PC-3 (cell line): ENCODE measurements around the gene BAIAP2L2. TPM values are rescaled to one million over a fixed set of nuclear protein-coding genes. Genes with fewer than 3 reads are reported as not detected.
"Not testable (repeated sequence)": the region's sequence is repeated elsewhere in the genome, so short reads cannot be mapped to it uniquely, and the experiment has no call there.

Experiments used
- ATAC-seq: fragments of 200-7000 bp; cut with Tn5 transposase; 2 replicates; pipeline ENCODE4 v1.9.1; 2020; ENCODE audit warnings: mild to moderate bottlenecking, moderate library complexity
- BruUV-seq: library from RNA; stranded (reverse); fragments of 400-500 nt; replicated peaks from 2 replicates; lab custom pipeline; 2021; lab: Mats Ljungman, UMichigan
- CTCF ChIA-PET: fragments of 300-600 bp; sonication (Branson Sonifier 250); formaldehyde crosslinking; loops from one replicate; lab custom pipeline; 2022; ENCODE audit warnings: antibody characterized with exemption; lab: Charles Lee
- POLR2A ChIA-PET: fragments of 300-600 bp; sonication (Branson Sonifier 250); formaldehyde crosslinking; loops from one replicate; lab custom pipeline; 2022; ENCODE audit warnings: antibody characterized with exemption; ENCODE audit not compliant: unreplicated experiment; lab: Charles Lee
- DNase-seq: peaks from one replicate; pipeline ENCODE4 v3.0.0-alpha.2; 2015
- H2AFZ ChIP-seq: fragments of 300-600 bp; sonication (generic); 2 replicates; pipeline ENCODE4 v1.6.0; 2016; ENCODE audit warnings: antibody characterized with exemption, low read length
- H3F3A ChIP-seq: fragments of 300-600 bp; sonication (generic); one replicate; pipeline ENCODE4 v1.6.0; 2017; ENCODE audit warnings: antibody characterized with exemption, low read length, control low read depth, mild to moderate bottlenecking; ENCODE audit not compliant: unreplicated experiment
- H3K27ac ChIP-seq: fragments of 300-600 bp; sonication (generic); 2 replicates; pipeline ENCODE4 v1.5.1; 2016; ENCODE audit warnings: mild to moderate bottlenecking, low read length
- H3K27me3 ChIP-seq: fragments of 300-600 bp; sonication (generic); 2 replicates; pipeline ENCODE4 v1.6.1; 2016; ENCODE audit warnings: low read length, mixed read lengths
- H3K36me3 ChIP-seq: fragments of 300-600 bp; sonication (generic); 2 replicates; pipeline ENCODE4 v1.6.1; 2016; ENCODE audit warnings: low read depth, mixed run types, low read length, mixed read lengths
- H3K4me1 ChIP-seq: fragments of 300-600 bp; sonication (generic); 2 replicates; pipeline ENCODE4 v1.5.1; 2016; ENCODE audit warnings: low read length; ENCODE audit not compliant: insufficient read depth
- H3K4me2 ChIP-seq: fragments of 300-600 bp; sonication (generic); 2 replicates; pipeline ENCODE4 v1.6.0; 2016; ENCODE audit warnings: low read length
- H3K4me3 ChIP-seq: fragments of 300-600 bp; sonication (generic); 2 replicates; pipeline ENCODE4 v1.5.1; 2016; ENCODE audit warnings: mild to moderate bottlenecking, low read length, mixed read lengths
- H3K79me2 ChIP-seq: fragments of 300-600 bp; sonication (generic); 2 replicates; pipeline ENCODE4 v1.6.1; 2017; ENCODE audit warnings: low read length, mixed read lengths
- H3K9ac ChIP-seq: fragments of 300-600 bp; sonication (generic); 2 replicates; pipeline ENCODE4 v1.6.0; 2016; ENCODE audit warnings: mild to moderate bottlenecking, low read length
- H3K9me2 ChIP-seq: fragments of 300-600 bp; sonication (generic); replicated peaks from 2 replicates; pipeline ENCODE4 v1.6.1; 2016; ENCODE audit warnings: mixed run types, low read length, mixed read lengths
- H3K9me3 ChIP-seq: fragments of 300-600 bp; sonication (generic); 2 replicates; pipeline ENCODE4 v1.6.1; 2016; ENCODE audit warnings: low read length, mixed read lengths
- H4K20me1 ChIP-seq: fragments of 300-600 bp; sonication (generic); 2 replicates; pipeline ENCODE4 v1.6.1; 2016; ENCODE audit warnings: low read length, mixed read lengths
- EZH2 ChIP-seq: fragments of 300-600 bp; sonication (generic); IDR thresholded peaks from one replicate; pipeline ENCODE4 v1.6.1; 2017; ENCODE audit warnings: antibody characterized with exemption, mild to moderate bottlenecking, low read length; ENCODE audit not compliant: unreplicated experiment
- EZH2phosphoT487 ChIP-seq: fragments of 300-600 bp; sonication (generic); IDR thresholded peaks from 2 replicates; pipeline ENCODE4 v1.6.1; 2018; ENCODE audit warnings: mild to moderate bottlenecking, antibody characterized with exemption, low read length, borderline replicate concordance
- intact Hi-C: fragments of 100-400 bp; cut with micrococcal nuclease; formaldehyde crosslinking; loops from 2 replicates; pipeline ENCODE4 v1.9.0; 2023
- total RNA-seq: library from RNA; depleted of rRNA; stranded (reverse); fragments of >200 nt; gene quantifications from 2 replicates; pipeline ENCODE4 v1.2.3, GENCODE V29; 2014
- TF ChIP-seq, protein P1 (sequence below): fragments of 300-600 bp; sonication (generic); conservative IDR thresholded peaks from 2 replicates; pipeline ENCODE4 v1.5.1; 2017; ENCODE audit warnings: antibody characterized with exemption, low read depth, mild to moderate bottlenecking, low read length

BAIAP2L2 gene
- total RNA-seq, 1 experiment from 2014 or later: 0.80 TPM

DNA sequence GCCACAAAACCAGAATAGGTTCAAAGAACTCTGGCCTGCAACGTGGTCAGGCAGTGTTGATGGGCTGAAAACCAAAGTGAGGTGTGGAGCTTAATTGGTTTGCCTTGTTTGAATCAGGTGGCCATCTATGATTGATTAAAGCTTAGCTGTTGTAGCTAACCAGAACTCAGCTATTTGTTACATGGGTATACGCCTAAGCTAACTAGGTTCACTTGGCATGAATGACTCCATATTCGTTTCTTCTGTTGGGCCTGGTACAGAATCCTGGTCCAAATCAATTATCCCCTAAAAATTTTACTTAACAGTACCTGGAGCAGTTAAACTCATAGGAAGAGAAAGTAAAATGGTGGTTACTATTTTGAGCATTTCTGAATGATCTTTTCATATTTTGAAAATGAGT is 7.7 kb upstream of the BAIAP2L2 start:
- Histone ChIP-seq H3K27me3 (no peaks in the 10 kb centered on the region), H3K4me3 (no peak overlapping the region), H3K9me2 (no peaks in the 10 kb centered on the region), H3K27ac (no peak overlapping the region), H3K4me1 (no peaks in the 10 kb centered on the region; the same call in 1 of the 2 replicates), H3K4me2 (no peak overlapping the region), H3K9ac (no peak overlapping the region), H4K20me1 (no peaks in the 10 kb centered on the region), H2AFZ (no peak overlapping the region), H3K79me2 (no peaks in the 10 kb centered on the region), H3K9me3 (no peaks in the 10 kb centered on the region), H3F3A (no peaks in the 10 kb centered on the region), H3K36me3 (no peaks in the 10 kb centered on the region)
- DNase-seq (no peak), ATAC-seq (no peak)
- ChIA-PET CTCF (no interaction called here), POLR2A (no interaction called here)
- intact Hi-C loops: loop anchor here (10.0 kb wide), 1 partner anchor 97 kb away; no protein-coding TSS in a partner anchor
- TF ChIP-seq, protein P1, sequence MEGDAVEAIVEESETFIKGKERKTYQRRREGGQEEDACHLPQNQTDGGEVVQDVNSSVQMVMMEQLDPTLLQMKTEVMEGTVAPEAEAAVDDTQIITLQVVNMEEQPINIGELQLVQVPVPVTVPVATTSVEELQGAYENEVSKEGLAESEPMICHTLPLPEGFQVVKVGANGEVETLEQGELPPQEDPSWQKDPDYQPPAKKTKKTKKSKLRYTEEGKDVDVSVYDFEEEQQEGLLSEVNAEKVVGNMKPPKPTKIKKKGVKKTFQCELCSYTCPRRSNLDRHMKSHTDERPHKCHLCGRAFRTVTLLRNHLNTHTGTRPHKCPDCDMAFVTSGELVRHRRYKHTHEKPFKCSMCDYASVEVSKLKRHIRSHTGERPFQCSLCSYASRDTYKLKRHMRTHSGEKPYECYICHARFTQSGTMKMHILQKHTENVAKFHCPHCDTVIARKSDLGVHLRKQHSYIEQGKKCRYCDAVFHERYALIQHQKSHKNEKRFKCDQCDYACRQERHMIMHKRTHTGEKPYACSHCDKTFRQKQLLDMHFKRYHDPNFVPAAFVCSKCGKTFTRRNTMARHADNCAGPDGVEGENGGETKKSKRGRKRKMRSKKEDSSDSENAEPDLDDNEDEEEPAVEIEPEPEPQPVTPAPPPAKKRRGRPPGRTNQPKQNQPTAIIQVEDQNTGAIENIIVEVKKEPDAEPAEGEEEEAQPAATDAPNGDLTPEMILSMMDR: no peak
- TF ChIP-seq EZH2 (no peak), EZH2phosphoT487 (no peak)
- BruUV-seq: no TSS peak

DNA sequence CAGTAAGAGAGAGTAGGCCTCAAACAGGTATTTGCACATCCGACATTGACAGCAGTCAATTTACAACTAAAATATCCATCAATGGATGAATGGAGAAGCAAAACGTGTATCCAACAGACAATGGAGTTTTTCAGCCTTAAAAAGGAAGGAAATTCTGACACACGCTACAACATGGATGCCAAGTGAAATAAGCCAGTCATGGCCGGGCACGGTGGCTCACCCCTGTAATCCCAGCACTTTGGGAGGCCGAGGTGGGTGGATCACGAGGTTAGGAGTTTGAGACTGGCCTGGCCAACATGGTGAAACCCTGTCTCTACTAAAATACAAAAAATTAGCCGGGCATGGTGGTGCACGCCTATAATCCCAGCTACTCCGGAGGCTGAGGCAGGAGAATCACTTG is 7.1 kb upstream of the BAIAP2L2 start:
- H3K79me2 ChIP-seq, H3F3A ChIP-seq, DNase-seq, H3K36me3 ChIP-seq, BruUV-seq, ATAC-seq, H3K4me1 ChIP-seq, H3K27ac ChIP-seq, H3K9me3 ChIP-seq, H3K4me2 ChIP-seq, H3K27me3 ChIP-seq, H3K4me3 ChIP-seq, CTCF ChIA-PET, H2AFZ ChIP-seq, H4K20me1 ChIP-seq, H3K9ac ChIP-seq, H3K9me2 ChIP-seq, POLR2A ChIA-PET: not testable (repeated sequence)
- intact Hi-C loops: loop anchor here (10.0 kb wide), 1 partner anchor 97 kb away; no protein-coding TSS in a partner anchor

DNA sequence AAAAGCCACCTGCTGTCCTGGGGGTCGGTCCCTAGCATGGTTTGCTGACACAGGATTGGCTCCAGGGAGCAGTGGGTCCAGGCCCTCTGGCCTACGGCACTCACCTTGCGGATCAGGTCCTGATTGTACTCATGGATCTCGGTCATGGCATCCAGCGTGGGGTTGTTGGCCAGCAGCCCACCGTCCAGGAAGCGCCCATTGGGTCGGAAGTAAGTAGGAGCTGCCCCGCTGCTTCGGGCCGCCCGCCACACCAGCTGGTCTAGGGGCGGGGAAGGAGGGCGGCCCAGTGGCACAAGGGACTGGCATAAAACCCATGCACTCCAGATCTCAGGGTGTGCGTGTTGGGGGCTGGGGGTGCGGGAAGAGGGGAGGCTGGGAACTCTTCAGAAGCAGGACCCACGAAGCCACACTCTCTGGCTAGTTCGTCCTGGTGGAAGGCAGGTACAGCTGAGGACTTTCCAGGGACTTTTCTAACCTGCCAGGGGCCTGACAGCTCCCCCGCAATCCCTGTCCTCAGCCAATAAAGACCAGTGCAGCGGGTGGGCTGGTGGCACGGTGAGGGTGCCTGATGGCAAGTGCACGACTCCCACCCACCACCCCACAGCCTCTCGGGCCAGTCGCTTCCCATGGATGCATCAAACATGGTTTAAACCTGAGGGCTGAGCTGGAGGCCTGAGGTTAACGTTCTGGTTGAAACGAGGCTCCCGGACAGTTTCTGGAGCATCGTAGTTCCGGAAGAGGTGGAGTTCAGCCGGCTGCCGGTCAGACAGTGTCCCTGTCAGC is 5.1 kb upstream of the BAIAP2L2 start:
- Histone ChIP-seq H3K4me3 (no peak overlapping the region), H3K27ac (no peak overlapping the region), H4K20me1 (no peaks in the 10 kb centered on the region), H3K36me3 (no peaks in the 10 kb centered on the region), H3K4me2 (no peak overlapping the region), H3K9me3 (no peaks in the 10 kb centered on the region), H3K4me1 (no peaks in the 10 kb centered on the region; the same call in 1 of the 2 replicates), H3K9ac (no peak overlapping the region), H3F3A (no peaks in the 10 kb centered on the region), H3K27me3 (no peaks in the 10 kb centered on the region), H2AFZ (no peak overlapping the region), H3K79me2 (no peaks in the 10 kb centered on the region), H3K9me2 (no peaks in the 10 kb centered on the region)
- no peak for DNase-seq
- intact Hi-C loops: loop anchor here (10.0 kb wide), 1 partner anchor 99 kb away; no protein-coding TSS in a partner anchor
- ChIA-PET CTCF (no interaction called here), POLR2A (no interaction called here)
- ATAC-seq: no peak
- TF ChIP-seq, protein P1: no peak
- no peak for TF ChIP-seq EZH2phosphoT487
- TF ChIP-seq EZH2: no peak
- no TSS peak for BruUV-seq
